Liver (tissue), 3 donors: ENCODE data around the gene FAIM2.

Source experiments
- ATF3 ChIP-seq: IDR thresholded peaks from 2 replicates; pipeline ENCODE4 v1.6.1; 2016; ENCODE audit warnings: antibody characterized with exemption
- CTCF ChIP-seq: fragments of 150-350 bp; IDR thresholded peaks from 2 replicates; pipeline ENCODE4 v1.5.1; 2017; ENCODE audit warnings: improper control_type of control experiment, low read depth, low read length; ENCODE audit not compliant: missing input control
- EGR1 ChIP-seq, 2 donors: IDR thresholded peaks; 2 replicates each; pipeline ENCODE4 v1.6.1; 2016 to 2018; ENCODE audit warnings: antibody characterized with exemption in 2 of 2, low read depth in 2 of 2
- GABPA ChIP-seq, 2 donors: IDR thresholded peaks in 1 of 2; conservative IDR thresholded peaks in 1 of 2; 2 replicates each; pipeline ENCODE4 v1.6.1; 2016; ENCODE audit warnings: antibody characterized with exemption in 2 of 2, mild to moderate bottlenecking in 1 of 2, moderate library complexity in 1 of 2
- HNF4G ChIP-seq: IDR thresholded peaks from 2 replicates; pipeline ENCODE4 v1.6.1; 2016; ENCODE audit warnings: antibody characterized with exemption
- JUND ChIP-seq, 2 donors: IDR thresholded peaks; 2 replicates each; pipeline ENCODE4 v1.6.1; 2016; ENCODE audit warnings: antibody characterized with exemption in 2 of 2
- MAX ChIP-seq: IDR thresholded peaks from 2 replicates; pipeline ENCODE4 v1.6.1; 2016; ENCODE audit warnings: antibody characterized with exemption
- RAD21 ChIP-seq, 2 donors: IDR thresholded peaks; 2 replicates each; pipeline ENCODE4 v1.6.1; 2016; ENCODE audit warnings: antibody characterized with exemption in 2 of 2, mild to moderate bottlenecking in 2 of 2
- REST ChIP-seq: IDR thresholded peaks from 2 replicates; pipeline ENCODE4 v1.6.1; 2016; ENCODE audit warnings: antibody characterized with exemption, mild to moderate bottlenecking
- SP1 ChIP-seq: IDR thresholded peaks from 2 replicates; pipeline ENCODE4 v1.6.1; 2018; ENCODE audit warnings: antibody characterized with exemption, mild to moderate bottlenecking
- TAF1 ChIP-seq: conservative IDR thresholded peaks from 2 replicates; pipeline ENCODE4 v1.6.1; 2016; ENCODE audit warnings: antibody characterized with exemption, mild to moderate bottlenecking
- YY1 ChIP-seq: IDR thresholded peaks from 2 replicates; pipeline ENCODE4 v1.6.1; 2016; ENCODE audit warnings: antibody characterized with exemption, mild to moderate bottlenecking
- ZBTB33 ChIP-seq: IDR thresholded peaks from 2 replicates; pipeline ENCODE4 v1.6.1; 2016; ENCODE audit warnings: antibody characterized with exemption
- donor health status: healthy.
- donor health status: healthy.

GRCh38 chr12:49951411-49952240, 47.9 kb upstream of the FAIM2 start:
- no peak for TF ChIP-seq REST
- no peak for TF ChIP-seq CTCF
- TF ChIP-seq RAD21 (IDR thresholded peaks at IDR 0.05): no peak
- TF ChIP-seq MAX: no peak
- no peak for TF ChIP-seq ZBTB33
- no peak for TF ChIP-seq GABPA (IDR thresholded peaks at IDR 0.05 in 1 of 2, conservative IDR thresholded peaks at IDR 0.05 in 1 of 2)
- TF ChIP-seq YY1: no peak
- TF ChIP-seq SP1: no peak
- TF ChIP-seq ATF3: no peak
- no peak for TF ChIP-seq JUND (IDR thresholded peaks at IDR 0.05)
- no peak for TF ChIP-seq EGR1 (IDR thresholded peaks at IDR 0.05; ENCODE audit: low read depth in 2 of 2)
- no peak for TF ChIP-seq TAF1
- TF ChIP-seq HNF4G: no peak
